Jurkat, Clone E6-1 (cell line): ENCODE measurements around the gene SULT1A3.
"Not testable (repeated sequence)": the region's sequence is repeated elsewhere in the genome, so short reads cannot be mapped to it uniquely, and the experiment has no call there.

Experiments
- DNase-seq: peaks from one replicate; pipeline ENCODE4 v3.0.0-alpha.2; 2011; ENCODE audit warnings: low read depth, low spot score
- H3K4me3 ChIP-seq: 2 replicates; pipeline ENCODE4 v1.5.1; 2011; ENCODE audit warnings: mild to moderate bottlenecking, low read length, control low read depth, moderate library complexity

Gene SULT1A3

DNA sequence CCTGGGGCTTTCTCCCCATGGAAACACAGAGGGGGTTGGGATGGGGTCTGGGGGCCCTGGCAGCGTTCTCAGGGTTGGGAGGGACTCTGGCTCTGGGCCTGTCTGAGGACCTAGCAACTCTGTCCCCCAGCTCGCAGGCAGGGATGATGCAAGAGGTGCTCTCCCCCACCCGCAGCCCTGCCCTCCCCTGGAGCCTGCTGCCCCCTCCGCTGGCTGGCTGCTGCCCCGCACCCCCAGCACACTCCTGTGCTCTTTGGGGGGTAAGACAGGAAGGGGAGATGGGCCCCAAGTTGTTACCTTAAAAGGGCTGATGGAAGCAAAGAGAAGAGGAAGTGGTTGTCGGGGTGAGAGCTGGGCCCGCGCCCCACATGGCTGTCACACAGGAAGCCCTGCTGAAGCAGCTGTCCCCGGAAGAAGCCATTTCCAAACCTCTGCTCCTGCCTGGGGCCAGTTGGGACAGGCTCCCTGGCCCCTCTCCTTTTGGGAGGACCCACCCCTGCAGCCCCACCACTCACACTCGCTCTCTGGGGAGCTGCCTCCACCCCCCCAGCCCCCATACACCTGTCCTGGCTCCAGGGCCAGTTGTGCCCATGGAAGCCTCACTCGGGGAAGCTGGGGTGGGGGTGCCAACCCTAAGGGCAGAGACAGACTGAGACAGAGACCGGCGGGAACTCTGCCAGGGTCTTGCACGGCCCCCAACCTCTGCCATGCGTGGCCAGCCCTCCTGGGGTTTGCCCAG lies 13.2 kb upstream of the SULT1A3 start:
- DNase-seq = peak; percentile 96
- H3K4me3 ChIP-seq = peak overlapping the region; percentile 99

DNA sequence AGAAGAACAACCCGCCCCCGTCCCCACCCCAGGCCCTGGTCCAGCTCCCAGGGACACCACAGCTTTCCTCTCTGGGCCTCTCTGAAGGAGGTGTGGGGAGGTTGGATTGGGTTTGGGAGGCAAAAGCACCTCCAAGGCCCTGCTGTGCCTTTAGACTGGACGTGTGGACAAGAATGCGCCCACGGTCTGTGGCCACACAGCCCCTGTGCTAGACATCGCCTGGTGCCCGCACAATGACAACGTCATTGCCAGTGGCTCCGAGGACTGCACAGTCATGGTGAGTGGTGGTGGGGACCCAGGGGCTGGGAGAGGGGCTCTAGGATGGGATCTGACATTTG lies 12.6 kb upstream of the SULT1A3 start:
- DNase-seq = no peak
- peak overlapping the region; percentile 99 for H3K4me3 ChIP-seq

DNA sequence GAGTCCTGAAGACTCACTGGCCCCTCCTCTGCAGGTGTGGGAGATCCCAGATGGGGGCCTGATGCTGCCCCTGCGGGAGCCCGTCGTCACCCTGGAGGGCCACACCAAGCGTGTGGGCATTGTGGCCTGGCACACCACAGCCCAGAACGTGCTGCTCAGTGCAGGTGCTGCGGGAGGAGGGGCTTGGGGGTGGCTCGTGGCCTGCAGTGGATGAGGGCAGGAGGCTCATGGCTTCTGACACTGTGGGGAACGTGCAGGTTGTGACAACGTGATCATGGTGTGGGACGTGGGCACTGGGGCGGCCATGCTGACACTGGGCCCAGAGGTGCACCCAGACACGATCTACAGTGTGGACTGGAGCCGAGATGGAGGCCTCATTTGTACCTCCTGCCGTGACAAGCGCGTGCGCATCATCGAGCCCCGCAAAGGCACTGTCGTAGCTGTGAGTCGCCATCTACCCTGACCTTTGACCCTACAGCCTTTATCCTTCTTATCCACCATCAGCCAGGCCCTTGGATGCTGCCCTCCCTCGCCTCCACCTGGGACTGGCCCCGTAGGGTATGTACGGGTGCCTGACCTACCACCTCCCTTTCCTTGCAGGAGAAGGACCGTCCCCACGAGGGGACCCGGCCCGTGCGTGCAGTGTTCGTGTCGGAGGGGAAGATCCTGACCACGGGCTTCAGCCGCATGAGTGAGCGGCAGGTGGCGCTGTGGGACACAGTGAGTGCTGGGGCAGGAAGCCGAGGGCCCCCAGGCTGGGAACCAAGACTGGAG lies 12.1 kb upstream of the SULT1A3 start:
- H3K4me3 ChIP-seq = peak overlapping the region; percentile 99
- DNase-seq = peak; percentile 66

DNA sequence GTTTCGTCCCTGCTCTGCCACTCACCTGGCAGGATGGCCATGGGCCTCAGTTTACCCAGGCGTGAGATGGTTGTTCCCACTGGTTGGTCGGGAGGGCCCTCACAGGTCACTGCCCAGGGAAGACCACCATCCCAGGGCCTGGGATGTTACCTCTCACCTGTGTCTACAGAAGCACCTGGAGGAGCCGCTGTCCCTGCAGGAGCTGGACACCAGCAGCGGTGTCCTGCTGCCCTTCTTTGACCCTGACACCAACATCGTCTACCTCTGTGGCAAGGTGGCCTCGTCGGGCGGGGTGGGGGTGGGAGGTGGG lies 11.5 kb upstream of the SULT1A3 start:
- DNase-seq = no peak
- peak overlapping the region; percentile 99 for H3K4me3 ChIP-seq

DNA sequence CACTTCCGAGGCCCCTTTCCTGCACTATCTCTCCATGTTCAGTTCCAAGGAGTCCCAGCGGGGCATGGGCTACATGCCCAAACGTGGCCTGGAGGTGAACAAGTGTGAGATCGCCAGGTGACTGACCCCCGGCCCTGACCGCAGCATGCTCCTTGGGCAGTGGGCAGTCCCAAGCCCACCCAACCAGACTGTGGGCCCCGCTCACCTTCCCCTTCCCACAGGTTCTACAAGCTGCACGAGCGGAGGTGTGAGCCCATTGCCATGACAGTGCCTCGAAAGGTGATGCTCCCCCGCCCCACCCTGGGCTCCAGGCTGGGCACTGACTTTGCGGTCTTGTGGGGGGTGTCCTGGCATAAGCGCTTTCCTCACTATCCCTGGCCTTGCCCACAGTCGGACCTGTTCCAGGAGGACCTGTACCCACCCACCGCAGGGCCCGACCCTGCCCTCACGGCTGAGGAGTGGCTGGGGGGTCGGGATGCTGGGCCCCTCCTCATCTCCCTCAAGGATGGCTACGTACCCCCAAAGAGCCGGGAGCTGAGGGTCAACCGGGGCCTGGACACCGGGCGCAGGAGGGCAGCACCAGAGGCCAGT lies 11.0 kb upstream of the SULT1A3 start:
- no peak for DNase-seq
- no peak overlapping the region for H3K4me3 ChIP-seq

DNA sequence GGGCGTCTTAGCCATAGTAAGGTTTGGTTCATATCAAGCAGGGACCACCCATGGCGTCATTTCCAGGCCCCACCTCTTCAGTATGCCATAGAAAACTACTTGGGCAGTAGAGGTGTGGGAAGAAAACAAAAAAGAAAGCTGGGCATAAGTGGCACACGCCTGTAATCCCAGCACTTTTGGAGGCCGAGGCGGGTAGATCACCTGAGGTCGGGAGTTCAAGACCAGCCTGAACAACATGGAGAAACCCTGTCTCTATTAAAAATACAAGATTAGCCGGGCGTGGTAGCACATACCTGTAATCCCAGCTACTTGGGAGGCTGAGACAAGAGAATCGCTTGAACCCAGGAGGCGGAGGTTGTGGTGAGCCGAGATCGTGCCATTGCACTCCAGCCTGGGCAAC lies 7.9 kb upstream of the SULT1A3 start:
- not testable (repeated sequence) for DNase-seq, H3K4me3 ChIP-seq

DNA sequence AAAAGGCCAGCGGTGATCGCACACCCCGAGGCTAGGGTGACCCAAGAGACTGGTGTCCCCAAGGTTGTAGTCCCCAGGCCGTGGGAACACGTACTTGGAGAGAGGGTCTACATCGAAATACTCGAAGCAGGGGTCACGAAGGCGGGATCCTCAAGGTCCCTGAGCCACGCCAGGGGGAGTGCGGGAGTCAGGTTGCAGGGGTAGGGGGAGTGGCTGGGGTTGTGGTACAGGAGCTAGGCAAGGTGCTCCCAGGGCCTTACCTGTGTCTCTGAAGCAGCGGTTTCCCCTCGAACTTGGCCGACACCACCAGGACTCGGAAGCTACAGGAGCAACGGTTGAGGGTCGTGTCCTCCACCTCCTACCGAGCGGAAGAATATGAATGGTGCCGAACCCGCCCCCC lies 6.0 kb upstream of the SULT1A3 start:
- not testable (repeated sequence) for H3K4me3 ChIP-seq, DNase-seq

DNA sequence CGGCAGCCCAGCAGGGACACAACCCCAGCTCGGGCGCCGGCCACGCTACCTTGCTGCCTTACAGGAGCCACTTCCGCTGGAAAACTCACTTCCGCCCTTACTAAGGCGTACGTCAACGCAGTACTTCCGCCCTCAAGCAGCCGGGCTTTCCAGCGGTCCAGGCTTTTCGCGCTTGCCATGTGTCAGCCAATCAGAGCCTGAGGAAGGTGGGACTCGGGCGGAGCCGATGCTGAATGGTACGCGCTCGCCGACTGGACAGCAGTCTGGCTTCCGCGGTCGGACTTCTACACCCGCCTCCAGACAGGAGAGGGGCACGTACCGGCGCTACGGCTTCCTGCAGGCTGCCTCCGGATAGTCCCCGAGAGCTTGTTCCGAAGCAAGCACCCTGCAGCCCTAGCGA lies 5.4 kb upstream of the SULT1A3 start, which contains the start of the genes BOLA2B and SLX1A:
Gene BOLA2B (minus strand): TSS at position 52 of the 400 bp plus-strand sequence. CDS start 71 bp downstream, outside the sequence.
Gene SLX1A (plus strand): TSS at position 261 of the 400 bp plus-strand sequence. CDS start 210 bp downstream, outside the sequence.
- not testable (repeated sequence) for DNase-seq

DNA sequence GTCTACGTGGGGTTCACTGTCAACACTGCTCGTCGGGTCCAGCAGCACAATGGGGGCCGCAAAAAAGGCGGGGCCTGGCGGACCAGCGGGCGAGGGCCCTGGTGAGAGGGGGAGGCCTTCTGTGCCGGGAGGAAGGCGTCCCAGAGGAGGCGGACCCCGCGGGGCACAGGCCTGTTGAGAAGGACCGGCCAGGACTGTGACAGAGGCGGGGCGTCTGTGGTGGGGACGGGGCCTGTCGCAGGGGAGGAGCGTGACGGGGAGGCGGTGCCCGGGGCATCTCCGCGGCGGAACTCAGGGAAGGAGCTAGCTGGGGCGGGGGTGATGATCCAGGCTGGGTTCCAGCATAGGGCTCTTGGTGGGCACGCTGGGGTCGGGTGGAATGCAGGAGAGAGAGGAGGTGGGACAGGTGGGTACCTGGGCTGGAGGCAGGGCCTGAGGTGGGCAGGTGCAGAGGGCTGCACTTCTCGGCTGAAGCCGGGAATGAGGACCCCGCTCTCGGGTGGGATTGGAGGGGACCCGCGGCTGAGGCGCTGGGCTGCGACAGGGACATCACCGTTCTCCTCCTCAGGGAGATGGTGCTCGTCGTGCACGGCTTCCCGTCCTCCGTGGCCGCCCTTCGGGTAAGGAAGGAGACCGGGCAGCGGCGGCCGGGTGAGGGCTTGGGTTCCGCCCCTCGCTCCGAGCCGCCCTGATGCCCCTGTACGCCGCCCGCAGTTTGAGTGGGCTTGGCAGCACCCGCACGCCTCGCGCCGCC lies 4.7 kb upstream of the SULT1A3 start:
- DNase-seq = not testable (repeated sequence)
- H3K4me3 ChIP-seq = peak overlapping the region; percentile 45

More for the DNA sequence above, 5.4 kb upstream of the SULT1A3 start, which contains the start of the genes BOLA2B and SLX1A:
- peak within 1 kb of the TSS; percentile 45 for H3K4me3 ChIP-seq

DNA sequence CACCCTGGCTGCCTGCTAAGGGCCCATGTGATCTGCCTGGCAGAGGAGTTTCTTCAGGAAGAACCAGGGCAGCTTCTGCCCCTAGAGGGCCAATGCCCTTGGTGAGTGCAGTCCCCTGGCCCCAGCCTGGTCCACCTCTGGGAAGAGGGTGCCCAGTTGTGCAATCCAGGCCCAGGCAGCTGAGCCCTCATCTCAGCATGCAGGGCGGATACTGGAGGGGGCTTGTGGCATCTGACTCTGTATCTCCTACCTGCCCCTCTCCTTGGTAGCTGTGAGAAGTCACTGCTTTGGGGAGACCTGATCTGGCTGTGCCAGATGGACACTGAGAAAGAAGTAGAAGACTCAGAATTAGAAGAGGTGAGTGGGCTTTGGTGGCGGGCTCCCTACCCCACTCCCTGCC lies 2.1 kb upstream of the SULT1A3 start:
- not testable (repeated sequence) for DNase-seq, H3K4me3 ChIP-seq

DNA sequence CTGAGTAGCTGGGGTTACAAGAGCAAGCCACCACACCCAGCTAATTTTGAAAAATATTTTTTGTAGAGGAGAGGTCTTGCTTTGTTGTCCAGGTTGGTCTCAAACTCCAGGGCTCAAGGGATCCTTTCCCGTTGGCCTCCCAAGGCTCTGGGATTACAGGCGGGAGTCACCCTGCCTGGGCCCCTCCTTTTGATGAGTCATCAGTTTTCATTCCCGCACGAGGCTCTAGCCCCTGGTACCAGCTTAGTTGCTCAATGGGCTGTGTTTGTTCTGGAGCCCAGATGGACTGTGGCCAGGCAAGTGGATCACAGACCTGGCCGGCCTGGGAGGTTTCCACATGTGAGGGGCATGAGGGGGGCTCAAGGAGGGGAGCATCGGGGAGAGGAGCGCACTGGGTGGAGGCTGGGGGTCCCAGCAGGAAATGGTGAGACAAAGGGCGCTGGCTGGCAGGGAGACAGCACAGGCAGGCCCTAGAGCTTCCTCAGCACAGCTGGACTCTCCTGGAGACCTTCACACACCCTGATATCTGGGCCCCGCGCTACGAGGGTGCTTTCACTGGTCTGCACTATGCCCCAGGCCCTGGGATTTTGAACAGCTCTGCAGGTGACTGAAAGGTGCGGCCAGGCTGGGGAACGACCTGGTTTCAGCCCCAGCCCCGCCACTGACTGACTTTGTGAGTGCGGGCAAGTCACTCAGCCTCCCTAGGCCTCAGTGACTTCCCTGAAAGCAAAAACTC lies 721 bp downstream of the SULT1A3 start:
- H3K4me3 ChIP-seq, DNase-seq: not testable (repeated sequence)

DNA sequence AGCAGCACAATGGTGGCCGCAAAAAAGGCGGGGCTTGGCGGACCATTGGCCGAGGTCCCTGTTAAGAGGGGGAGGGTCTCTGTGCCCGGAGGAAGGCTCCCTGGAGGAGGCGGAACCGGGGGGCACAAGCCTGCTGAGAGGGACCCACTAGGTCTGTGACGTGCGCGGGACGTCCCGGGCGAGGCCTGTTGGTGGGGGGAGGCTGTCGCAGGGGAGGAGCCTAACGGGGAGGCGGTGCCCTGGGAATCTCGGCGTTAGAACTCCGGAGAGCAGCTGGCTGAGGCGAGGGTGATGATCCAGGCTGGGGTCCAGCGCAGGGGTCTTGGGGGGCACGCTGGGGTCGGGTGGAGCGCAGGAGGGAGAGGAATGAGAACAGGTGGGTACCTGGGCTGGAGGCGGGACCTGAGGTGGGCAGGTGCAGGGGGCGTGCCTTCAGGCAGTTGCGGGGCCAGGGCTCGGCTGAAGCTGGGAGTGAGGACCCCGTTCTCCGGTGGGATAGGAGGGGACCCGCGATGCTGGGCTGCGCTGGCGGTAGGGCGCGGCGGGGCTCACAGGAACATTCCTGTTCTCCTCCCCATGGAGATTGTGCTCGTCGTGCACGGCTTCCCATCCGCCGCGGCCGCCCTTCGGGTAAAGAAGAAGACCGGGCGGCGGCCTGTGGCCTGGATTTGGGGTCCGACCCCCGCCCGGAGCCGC lies 6.6 kb downstream of the SULT1A3 start:
- not testable (repeated sequence) for DNase-seq

DNA sequence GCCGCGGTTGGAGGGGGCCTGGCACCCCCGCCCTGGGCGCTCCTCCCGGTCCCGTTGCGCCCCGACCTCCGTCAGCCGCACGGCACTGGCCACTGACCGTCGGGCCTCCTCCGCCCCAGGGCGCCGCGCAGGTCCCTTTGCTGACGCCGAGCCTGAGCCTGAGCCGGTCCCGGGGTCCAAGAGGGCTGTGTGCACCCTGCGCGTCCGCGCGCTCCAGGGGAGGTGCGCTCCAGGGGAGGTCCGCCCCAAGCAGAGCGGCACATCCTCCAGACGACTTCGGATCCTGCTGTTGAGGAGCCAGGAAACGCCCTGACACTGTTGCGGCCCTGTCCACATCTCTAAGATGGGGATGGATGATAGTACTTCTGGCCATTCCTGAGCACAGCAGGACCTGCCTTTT lies 7.2 kb downstream of the SULT1A3 start:
- DNase-seq, H3K4me3 ChIP-seq: not testable (repeated sequence)

More for the DNA sequence above, 6.6 kb downstream of the SULT1A3 start:
- H3K4me3 ChIP-seq = not testable (repeated sequence)

DNA sequence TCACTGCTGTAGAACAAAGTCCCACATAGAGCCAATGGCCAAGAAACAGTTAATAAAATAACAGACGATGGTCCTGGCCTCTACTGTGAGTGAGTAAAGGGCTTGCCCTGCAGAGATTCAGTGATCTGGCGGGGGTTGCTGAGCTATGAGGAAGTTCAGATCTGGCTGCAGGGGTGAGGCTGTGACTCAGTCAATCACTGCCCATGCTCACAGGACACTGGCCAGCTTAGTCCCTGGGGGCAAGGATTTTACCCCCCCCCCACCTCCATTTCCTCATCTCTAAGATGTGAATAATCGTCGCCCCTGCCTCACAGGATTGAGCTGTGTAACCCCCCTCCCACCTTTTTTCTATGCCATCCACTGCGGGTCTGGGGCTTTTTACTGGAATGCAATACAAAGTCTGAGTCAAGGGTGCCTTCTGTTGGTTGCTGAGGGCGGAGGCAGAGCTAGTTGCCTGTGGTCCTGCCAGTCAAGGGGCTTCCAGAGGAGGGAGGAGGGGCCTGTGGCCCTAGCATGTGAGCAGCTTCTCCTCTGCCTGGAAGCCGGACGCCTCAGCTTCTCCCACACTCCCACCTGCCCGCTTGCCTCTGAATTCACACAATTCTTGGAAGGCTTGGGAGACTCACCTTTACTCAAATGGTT lies 8.1 kb downstream of the SULT1A3 start:
- not testable (repeated sequence) for DNase-seq, H3K4me3 ChIP-seq

DNA sequence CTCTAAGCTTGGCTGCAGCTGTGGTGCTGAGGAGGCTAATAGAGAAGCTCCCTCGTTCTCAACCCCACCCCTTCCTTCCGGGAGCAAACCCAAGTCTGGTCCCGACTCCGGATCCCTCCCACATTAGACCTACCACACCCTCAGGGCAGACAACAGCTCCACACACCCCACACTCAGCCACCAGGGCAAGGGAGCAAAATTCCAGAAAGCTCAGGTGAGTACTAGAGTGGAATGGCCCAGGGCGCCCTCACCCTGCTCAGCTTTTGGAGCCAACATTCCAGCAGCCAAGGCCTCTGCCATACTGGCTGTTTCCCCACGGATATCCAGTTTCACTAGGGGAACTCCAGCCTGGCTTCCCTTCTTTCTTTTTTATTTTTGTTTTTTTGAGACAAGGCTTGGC lies 10.0 kb downstream of the SULT1A3 start:
- not testable (repeated sequence) for H3K4me3 ChIP-seq, DNase-seq

DNA sequence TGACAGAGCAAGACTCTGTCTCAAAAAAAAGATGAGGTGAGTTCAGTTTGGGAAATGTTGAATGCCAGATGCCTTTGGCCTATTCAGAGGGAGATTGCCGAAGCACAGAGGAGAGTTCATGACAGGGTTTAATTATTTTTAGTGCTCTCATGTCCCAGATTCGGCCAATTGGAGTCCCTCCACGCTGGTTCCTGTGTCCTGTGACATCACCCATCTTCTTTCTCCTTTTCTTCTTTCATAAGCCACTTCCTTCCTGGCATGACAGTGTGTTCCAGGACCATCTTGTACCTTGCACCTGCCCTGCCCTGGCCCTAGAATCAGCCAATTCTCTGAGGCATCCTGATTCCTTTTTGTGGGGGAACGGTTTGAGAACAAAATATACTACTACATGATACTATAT lies 12.4 kb downstream of the SULT1A3 start:
- not testable (repeated sequence) for DNase-seq, H3K4me3 ChIP-seq

DNA sequence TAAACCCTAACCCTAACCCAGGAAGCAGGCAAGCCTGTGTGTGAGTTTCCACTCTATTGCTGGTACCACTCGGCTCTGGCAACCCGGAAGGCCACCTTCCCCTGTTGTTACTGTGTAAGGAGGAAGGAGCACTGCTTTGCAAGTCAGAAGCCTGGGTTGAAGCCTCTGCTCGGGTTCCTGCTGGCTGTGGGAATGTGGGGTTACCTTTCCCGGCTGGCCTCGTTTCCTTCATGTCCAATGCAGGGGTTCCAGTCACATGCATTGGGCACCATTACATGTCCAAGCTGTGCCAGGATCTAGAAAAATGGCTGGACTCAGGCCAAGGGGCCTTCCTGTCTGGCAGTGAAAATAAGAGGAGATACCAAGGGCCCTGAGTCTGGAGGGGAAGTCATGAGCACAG lies 18.0 kb downstream of the SULT1A3 start:
- H3K4me3 ChIP-seq, DNase-seq: not testable (repeated sequence)

DNA sequence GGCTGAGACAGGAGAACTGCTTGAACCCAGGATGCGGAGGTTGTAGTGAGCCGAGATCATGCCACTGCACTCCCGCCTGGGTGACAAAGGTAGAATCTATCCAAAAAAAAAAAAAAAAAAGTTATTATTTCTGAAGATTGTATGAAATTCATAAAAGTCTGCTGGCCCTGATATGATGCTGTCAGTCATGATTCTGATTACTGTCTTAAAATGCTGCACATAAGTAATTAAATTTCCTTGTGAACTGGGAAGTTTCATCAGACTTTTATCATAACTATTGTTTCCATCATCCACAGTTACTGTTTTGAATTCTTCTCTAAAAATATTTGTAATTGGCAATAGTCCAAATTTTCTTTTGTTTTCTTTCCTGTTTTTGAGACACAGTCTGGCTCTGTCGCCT lies 49.3 kb downstream of the SULT1A3 start, which contains the start of gene NPIPB13:
Gene NPIPB13 (minus strand): TSS at position 101 of the 400 bp plus-strand sequence. CDS start 2,906 bp downstream, outside the sequence.
- not testable (repeated sequence) for H3K4me3 ChIP-seq, DNase-seq
